NCI-H2081 treated with DMSO at 0.1 percent for 48 hours (cell line): ENCODE results near the gene EPHA2.
A peak's percentile ranks its signal among the peaks of the same experiment; 100 is the strongest.

Experiments used
- DNase-seq: peaks from one replicate; lab custom pipeline; 2025; lab: John Stamatoyannopoulos, UW

The EPHA2 gene

DNA sequence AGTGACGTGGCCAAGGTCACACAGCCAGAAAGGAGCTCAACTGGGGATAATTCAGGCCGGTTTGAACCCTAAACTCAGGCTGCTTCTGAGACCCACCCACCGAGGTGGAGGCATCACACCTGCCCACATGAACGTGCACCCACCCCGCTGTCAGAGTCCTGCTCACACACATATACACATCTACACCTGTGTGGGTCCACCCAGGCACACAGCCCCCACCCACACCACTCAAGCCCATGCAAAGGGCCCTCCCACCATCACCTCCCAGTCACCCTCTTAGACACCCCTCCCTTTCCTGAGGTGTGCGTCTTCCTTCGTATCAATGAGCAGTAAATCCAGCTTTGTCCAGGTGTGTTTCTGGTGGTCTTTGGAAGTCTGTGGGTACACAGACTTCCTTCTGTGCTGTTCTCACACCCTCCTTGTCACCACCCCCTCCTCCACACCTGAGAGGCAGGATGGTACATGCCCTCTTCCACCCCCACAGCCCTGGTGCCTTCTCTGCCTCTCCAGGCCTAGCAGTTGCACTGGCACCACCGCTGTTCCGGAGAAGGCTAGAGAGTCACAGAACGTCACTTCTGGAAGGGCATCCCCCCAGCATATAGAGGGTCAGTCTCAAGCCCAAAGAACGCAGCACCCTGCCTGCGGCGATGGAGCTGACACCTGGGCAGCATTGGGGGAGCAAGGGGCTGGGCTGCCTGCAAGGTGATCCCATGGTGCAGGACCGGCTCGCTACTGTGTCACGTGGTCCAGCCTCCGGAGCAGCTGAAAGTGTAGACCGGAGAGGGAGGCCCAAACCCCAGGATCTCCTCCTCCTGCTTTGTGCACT is 63.6 kb downstream of the EPHA2 start:
- DNase-seq = no peak

DNA sequence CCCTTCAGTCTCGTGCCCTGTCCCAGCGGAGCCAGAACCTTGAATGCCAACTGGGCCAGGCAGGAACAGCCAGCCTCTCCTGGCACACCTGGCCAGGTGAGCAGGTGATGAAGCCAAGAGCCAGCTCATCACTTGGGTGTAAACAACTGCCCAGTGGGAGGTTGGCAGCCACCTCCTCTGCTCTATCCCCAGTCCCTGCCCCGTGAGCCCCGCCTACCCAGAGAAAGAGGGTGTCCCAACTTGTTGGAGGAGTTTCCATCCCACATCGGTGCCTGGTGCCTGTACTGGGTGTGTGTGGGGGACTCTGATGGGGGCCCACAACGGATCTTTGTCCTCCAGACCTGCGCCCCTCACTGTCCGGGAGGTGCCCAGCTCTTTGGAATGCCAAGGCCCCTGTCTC is 64.6 kb downstream of the EPHA2 start:
- DNase-seq = no peak

DNA sequence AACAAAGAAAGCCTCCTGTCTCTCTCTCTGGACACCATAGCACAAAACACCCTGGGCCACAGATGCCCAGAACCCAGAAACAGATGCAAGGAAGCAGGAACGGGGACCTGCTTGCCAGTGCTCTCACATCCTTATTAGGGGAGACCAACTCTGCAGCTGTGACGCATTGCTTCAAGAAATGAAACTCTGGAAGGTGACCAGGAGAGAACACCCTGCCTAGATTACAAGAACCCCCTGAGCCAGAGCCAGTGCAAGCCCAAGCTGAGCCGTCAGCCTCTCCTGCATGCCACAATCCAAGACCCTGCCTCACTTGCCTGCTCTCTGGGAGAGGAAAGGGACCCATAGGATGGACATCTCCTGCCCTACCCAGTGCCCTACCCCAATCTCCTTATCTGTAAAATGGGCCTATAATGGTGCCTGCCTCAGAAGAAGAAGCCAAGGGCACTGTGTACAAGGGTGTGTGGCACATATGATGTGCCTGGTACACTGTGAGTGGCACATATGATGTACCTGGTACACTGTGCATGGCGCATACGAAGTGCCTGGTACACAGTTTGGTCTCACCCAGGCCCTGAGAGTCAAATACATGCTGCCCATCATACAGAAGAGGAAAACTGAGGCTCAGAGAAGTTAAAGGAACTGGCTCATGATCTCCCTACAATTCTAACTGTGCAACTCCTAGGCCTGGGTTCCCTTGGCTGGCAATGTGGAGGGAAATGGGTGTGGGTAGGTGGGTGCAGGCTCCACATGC is 65.6 kb downstream of the EPHA2 start:
- DNase-seq = no peak

DNA sequence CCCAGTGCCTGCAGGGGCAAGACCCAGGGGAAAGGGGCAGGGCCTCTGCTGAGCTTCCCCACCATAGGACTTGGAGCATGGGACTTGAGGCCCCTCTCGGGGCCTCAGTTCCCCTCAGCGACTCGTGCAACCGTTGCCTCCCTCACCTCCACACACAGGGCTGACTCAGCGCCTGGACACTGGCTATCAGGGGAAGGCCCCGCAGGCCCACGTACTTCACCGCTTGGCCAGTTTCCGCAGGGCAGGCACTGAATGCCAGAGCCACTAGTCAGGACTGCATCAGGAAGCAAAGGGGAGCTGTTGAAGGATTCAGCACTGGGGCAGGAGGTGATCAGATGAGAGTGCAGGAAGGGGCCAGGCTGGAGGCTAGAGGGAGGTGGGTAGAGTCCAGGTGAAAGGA is 66.9 kb downstream of the EPHA2 start:
- DNase-seq = no peak

DNA sequence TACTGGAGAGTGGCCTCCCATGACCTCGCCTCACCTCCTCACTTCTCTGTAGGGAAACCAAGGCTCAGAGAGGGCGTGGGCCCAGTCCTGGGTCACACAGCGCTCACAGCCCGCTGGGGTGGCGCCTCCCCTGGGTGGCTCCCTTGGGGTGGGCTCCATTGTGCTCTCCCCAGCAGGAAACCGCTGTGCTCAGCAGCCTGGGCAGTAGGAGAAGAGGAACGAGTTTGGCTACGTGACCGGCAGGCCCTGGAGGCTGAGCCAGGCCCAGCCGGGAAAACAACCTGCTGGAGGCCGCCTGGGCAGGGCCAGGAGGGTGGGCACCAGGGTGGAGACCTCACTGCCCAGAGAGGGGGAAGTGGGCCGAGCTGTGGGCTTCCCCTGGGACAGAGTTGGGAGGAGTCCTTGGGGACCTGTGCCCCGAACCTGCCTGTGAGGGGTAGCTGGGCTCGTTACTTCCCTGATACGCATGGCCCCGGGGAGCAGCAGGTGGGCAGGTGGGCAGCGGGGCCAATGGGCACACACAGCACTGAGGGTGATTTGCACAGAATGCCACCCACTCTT is 67.4 kb downstream of the EPHA2 start:
- no peak for DNase-seq

DNA sequence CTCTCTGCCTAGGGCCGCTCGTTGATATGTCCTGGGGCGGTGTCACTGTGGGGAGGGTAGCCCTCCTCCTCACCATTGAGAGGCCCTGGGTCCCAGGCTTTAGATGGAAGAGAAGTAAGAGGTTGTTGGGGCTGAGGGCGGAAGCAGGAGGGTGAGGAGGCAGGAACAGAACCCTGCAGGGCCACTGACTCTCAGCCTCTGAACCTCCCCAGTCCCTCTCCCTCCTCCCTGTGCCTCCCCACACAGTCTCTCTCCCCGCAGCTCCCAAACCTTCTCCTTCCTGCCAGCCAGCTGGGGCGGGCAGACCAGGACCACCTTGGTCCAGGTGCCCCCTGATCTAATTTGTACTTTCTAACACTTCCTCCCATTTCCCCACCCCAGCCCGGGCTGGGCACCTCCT is 68.1 kb downstream of the EPHA2 start:
- DNase-seq = no peak

DNA sequence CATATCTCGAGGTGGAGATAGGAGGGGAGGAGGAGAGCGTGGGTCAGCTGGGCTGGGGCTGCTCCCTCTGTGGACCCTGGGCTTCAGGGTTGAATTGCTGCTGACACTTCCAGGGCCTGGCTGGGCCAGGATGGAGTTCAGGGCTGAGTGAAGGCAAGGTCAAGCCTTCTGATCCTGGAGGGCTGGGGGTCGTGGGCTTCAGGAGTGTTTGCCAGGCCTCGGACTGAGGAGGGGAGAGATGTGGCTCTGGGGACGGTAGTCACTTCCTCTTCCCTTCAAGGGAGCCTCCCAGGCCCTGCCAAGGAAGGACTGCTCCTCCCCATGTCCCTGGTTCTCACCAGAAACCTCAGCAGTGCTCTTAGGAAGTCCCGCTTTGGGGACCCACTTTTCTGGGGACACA is 70.3 kb downstream of the EPHA2 start:
- no peak for DNase-seq

DNA sequence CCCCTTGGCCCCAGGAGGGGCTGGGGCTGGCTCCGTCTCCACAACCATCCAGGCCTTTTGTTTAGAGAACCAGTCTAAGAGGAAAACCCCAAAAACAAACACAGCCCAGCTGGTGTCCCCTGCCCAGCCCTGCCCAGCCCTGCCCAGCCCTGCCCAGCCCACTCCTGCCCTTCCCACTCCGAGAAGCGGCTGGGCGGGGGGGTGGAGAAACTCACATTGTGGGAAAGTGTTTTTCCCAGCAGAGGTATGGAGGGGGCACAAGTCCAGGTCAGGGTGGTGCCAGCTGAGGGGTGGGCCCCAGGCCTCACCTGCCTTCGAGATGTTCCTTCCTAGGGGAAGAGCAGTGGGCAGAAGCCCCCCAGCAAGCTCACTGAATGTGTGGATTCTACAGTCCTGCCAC is 72.4 kb downstream of the EPHA2 start:
- DNase-seq = no peak

DNA sequence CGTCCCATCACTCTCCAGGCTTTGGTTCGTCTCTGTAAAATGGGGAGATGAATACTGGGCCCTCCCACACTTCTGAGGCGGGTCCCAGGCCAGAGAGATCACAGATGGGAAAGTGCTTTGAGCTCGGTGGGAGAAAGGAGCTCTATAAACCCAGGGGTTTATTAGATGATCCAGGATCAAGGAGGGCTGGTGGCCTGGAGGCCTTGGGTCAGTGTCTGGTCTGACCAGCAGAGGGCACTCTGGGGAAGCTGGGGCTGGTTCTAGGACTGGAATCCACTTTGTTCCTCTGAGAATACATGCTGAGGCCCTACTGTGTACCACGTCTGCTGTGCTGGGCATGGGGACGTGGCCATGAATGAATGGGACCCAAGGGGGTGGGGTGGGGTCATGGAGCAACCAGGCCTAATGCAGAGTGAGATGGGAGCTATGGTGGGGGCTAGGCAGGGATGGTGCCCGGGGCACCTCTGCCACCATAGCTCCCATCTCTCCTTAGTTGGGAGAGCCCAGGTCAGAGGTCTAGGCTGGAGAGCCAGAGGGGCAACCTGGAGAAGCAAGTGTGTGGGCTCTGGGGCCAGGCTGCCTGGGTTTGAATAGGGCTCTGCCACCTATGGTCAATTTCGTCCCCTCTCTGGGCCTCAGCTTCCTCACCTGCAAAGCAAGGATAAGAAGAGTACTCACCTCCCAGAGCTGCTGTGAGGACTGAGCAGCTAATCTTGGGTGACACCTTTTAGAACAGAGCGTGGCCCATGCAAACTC is 73.4 kb downstream of the EPHA2 start:
- peak; percentile 5 for DNase-seq

DNA sequence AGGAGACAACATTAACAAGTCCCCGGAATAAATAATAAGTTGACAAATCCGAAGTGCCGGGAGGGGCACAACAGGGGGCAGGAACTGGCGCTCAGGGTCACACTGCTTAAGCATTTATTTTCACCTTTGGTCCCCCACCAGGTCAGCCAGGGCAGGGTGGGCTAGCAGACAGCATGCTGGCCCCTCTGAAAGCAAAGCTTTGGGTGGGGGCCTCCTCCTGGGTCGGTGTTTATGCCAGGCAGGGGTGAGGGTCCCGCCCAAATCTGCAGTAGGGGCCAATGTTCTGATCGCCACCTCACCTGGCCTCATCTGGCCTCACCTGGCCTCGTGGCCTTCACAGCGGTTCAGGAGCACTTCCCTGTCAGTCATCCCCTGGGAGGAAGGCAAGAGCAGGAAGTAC is 74.2 kb downstream of the EPHA2 start:
- DNase-seq = no peak

DNA sequence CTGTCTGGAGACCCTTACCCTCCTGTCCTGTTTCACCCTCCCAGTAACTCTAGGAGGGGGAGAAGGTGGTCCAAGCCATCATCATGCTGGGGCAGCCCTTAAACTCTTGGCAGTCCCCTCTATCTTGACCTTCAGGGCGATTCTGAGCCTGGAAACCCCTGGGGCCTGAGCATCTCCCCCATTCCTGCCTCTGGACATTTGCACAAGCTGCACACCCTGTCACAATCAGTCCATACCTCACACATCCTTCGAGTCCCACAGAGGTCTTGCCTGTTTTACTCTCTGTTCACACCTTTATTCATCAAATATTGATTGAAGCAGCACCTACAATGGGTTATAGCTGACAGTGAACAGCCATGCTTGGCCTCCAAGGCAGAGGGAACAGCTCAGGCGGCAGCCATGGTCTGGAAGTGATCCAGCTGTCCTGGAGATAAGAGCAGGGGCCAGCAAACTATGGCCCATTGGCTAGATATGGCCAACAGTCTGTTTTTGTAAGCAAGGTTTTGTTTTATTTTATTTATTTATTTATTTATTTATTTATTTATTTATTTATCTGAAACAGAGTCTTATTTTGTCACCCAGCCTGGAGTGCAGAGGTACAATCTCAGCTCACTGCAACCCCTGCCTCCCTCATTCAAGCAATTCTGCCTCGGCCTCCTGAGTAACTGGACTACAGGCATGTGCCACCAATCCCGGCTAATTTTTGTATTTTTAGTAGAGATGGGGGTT is 75.3 kb downstream of the EPHA2 start:
- DNase-seq = no peak

DNA sequence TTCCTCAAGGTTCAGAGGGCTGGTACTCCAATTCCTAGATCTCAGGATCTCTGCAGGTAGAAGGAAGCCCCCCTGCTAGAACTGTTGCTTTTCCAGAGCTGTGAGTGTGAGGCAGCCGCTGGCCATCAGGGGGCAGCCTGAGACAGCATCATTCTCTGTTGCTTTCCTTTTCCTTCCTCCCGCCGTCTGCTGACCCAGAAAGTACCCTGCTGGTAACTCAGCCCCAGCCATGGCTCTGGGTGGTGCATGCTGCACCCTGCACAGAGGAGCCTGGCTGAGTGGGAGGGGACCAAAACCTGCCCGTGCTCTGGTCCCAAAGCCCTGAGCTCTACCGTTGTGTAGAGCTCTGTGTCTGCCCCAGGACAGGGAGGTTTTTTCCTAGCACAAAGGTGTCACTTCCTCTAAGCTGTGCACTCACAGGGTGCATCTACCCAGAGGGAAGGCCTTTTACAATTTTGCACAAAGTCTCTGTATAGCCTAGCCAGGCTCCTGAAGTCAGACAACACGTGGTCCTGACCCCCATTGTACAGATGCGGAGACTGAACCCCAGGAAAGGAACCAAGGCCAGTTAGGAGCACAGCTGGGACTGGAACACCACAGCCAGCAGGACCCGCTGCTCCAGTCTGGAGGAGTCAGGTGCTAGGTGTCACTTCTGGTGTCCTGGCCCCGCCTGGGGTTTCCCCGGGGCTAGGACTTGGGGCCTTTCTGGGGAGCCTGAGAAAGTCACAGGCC is 76.8 kb downstream of the EPHA2 start:
- peak; percentile 68 for DNase-seq

DNA sequence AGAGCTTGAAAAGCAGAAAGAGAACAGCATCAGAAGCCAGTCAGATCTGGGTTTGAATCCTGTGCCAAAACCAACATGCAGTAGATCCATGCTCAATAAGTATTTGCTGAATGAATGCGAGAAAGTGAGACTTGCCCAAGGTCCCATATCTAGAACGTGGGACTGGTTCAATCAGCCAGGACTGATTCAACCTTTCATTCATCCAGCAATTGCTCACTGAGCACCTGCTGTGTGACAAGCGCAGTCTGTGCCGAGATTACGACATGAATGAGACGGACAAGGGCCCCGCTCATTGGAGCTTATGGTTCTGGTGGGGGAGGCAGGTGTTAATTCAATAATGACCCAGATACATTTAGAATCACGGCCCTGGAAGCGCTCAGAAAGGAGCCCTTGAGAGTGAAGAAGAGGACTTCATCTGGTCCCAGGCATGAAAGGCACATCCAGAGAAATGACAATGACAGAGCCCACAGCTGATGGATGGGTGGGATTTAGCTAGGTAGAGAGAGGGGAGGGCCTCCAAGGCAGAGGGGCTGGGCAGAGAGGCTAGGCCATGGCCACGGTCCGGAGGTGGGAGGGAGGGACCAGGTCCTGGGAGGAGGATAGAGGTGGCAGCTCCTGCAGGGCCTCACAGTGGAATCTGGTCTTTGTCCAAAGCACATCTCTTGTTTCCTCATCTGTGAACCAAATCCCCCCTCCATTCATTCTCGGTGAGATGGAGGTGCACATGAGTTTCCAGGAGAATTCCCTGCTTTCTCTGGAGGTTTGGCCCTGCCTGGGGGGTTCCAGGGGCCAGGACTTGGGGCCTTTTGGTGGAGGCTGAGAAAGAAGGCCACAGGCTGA is 78.2 kb downstream of the EPHA2 start:
- no peak for DNase-seq

DNA sequence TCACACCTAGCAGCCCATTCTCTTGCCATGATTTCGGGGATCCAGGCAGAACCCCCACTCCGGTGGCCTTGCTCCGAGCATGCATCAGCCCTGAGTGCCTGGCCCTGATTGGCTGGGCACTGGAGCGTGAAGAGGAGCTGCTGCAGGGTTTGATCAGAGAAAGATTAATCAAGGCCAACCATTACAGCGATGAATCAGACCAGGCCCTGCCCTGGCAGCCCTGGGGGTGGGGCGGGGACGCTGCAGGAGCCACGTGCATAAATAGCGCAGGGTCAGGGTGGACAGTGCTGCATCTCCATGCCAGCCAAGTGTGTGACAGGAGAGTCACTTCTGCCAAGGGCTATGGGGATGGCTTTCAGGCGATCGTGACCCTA is 79.0 kb downstream of the EPHA2 start:
- no peak for DNase-seq

DNA sequence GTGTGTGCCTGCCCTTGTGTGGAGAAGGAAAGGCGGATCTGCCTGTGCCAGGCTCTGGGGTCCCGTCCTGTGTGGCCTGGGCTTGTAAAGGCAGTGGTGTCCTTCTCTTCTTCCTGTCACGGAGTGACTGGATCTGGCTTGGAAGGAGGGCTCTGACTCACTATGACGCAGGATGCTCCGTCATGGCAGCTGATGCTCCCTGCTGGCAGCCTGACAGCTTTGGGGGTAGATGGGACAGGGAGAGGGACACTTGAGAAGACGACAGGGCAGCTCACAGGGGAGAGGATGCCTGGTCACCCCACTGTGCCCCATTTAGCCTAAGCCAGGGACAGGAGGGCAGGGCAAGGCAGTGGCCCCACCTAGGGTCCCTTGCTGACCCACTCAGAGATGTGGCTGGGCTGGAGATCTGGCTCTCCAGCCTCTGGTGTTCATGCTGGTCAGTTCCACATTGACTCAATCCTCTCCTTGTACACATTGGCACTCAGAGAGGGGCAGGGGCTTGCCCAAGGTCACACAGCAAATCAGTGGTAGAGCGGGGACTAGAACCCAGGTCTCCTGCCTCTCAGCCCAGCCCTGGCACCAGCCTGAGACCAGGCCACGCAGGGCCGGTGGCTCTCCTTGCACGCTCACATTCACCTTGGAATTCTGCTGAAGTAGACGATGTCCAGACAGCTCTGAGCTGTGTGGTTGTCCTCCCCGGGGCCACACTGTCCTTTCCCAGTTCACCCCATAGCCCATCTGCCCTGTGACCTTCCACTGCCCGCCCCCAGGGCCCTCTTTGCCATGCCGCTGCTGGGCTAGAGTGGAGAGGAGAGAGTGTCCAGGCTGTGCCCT is 79.6 kb downstream of the EPHA2 start:
- no peak for DNase-seq

DNA sequence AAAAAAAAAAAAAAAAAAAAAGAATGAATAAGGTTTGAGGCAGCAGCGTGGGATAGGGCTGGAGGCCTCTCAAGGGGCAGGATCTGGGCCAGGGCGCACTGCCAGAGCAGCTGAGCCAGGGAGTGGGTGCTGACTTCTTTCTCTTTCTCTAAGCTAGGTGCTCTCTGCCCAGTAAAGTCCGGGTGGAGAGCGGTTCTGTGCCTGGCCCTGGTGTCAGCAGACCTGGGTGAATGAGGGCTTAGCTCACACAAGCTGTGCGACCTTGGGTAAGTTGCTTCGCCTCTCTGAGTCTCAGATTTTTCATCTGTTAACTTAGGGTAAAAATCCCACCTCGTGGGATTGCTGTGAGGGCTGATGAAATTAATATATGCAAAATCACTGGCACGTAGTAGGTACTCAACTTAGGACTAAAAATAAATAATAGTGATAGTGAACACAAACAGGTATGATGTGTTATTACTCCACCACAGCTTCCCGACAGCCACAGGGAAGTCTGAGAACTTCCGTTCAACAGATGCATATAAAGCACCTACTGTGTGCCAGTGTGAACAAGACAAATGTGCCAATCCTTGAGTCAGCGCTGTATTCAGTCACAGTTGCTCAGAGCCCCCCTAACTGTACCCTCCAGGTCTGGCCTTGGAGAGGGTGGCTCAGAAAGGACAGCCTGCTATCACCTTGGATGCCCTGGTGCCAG is 80.4 kb downstream of the EPHA2 start:
- no peak for DNase-seq
